CD8-positive, alpha-beta memory T cell (primary cell): Measurements from ENCODE around the gene DHRS7B. TPM values are rescaled to one million over a fixed set of nuclear protein-coding genes. Genes with fewer than 3 reads are reported as not detected.
"Not testable (repeated sequence)": the region's sequence is repeated elsewhere in the genome, so short reads cannot be mapped to it uniquely, and the experiment has no call there.

Source experiments
- CTCF ChIA-PET: fragments of 350-600 bp; sonication (Branson Sonifier 250); formaldehyde crosslinking; loops from one replicate; lab custom pipeline; 2021; ENCODE audit warnings: antibody characterized with exemption; lab: Charles Lee
- POLR2A ChIA-PET: fragments of 350-600 bp; sonication (Branson Sonifier 250); formaldehyde crosslinking; loops from one replicate; lab custom pipeline; 2021; ENCODE audit warnings: antibody characterized with exemption; lab: Charles Lee
- DNase-seq, 5 donors: peaks; one replicate each; pipeline versions ENCODE4 v3.0.0 to v3.0.0-alpha.2; 2020 to 2022; ENCODE audit warnings: mixed read lengths in 1 of 5
- H3K27ac ChIP-seq: one replicate; pipeline ENCODE4 v1.7.0; 2013; ENCODE audit warnings: low read depth, mild to moderate bottlenecking, low read length, moderate library complexity
- H3K27me3 ChIP-seq: 2 replicates; pipeline ENCODE4 v1.7.0; 2013; ENCODE audit warnings: low read length, mild to moderate bottlenecking; ENCODE audit not compliant: insufficient read depth, poor library complexity, severe bottlenecking
- H3K36me3 ChIP-seq: 2 replicates; pipeline ENCODE4 v1.7.0; 2013; ENCODE audit warnings: mild to moderate bottlenecking, low read length, moderate library complexity; ENCODE audit not compliant: insufficient read depth
- H3K4me1 ChIP-seq: 2 replicates; pipeline ENCODE4 v1.7.0; 2013; ENCODE audit warnings: mild to moderate bottlenecking, low read length, moderate library complexity; ENCODE audit not compliant: insufficient read depth
- H3K4me3 ChIP-seq: 2 replicates; pipeline ENCODE4 v1.7.0; 2013; ENCODE audit warnings: mild to moderate bottlenecking, low read length
- H3K9me3 ChIP-seq: 2 replicates; pipeline ENCODE4 v1.7.0; 2013; ENCODE audit warnings: mild to moderate bottlenecking, low read length
- H3K27ac Mint-ChIP-seq, 8 donors: one replicate each; pipeline ENCODE4 v1.8.0; 2020 to 2021; ENCODE audit warnings: mixed read lengths in 8 of 8, mild to moderate bottlenecking in 6 of 8, inconsistent platforms in 3 of 8, moderate library complexity in 3 of 8
- H3K27me3 Mint-ChIP-seq, 2 donors: one replicate each; pipeline ENCODE4 v1.8.0; 2020 to 2021; ENCODE audit warnings: mixed read lengths in 2 of 2, mild to moderate bottlenecking in 1 of 2, moderate library complexity in 1 of 2
- H3K36me3 Mint-ChIP-seq, 3 donors: one replicate each; pipeline ENCODE4 v1.8.0; 2020 to 2021; ENCODE audit warnings: mixed read lengths in 3 of 3, inconsistent platforms in 1 of 3, mild to moderate bottlenecking in 1 of 3
- H3K4me1 Mint-ChIP-seq, 3 donors: one replicate each; pipeline ENCODE4 v1.8.0; 2020 to 2021; ENCODE audit warnings: mixed read lengths in 3 of 3, inconsistent platforms in 1 of 3, mild to moderate bottlenecking in 1 of 3
- H3K4me3 Mint-ChIP-seq, 7 donors: one replicate each; pipeline ENCODE4 v1.8.0; 2020 to 2021; ENCODE audit warnings: mixed read lengths in 7 of 7, mild to moderate bottlenecking in 6 of 7, moderate library complexity in 4 of 7, inconsistent platforms in 2 of 7
- H3K9me3 Mint-ChIP-seq, 5 donors: one replicate each; pipeline ENCODE4 v1.8.0; 2020 to 2022; ENCODE audit warnings: mixed read lengths in 5 of 5, mild to moderate bottlenecking in 3 of 5, moderate library complexity in 2 of 5, inconsistent platforms in 1 of 5
- polyA plus RNA-seq: library from polyadenylated mRNA; unstranded; fragments of 300-500 nt; fragmentation: Illumina TruSeq; gene quantifications from one replicate; pipeline ENCODE4 v1.2.3, GENCODE V29; 2021
- total RNA-seq, 2 experiments: library from RNA; stranded (reverse); gene quantifications; one replicate each; pipeline ENCODE4 v1.2.3, GENCODE V29; 2021

The DHRS7B gene
- total and polyA plus RNA-seq, 3 experiments from 2014 or later = 9.0 to 27.5 (median 25.7) TPM

GRCh38 chr17:21100636-21101035 is 26.1 kb upstream of the DHRS7B start:
- Histone ChIP-seq H3K4me3 (no peak overlapping the region), H3K36me3 (no peaks in the 10 kb centered on the region), H3K4me1 (no peaks in the 10 kb centered on the region), H3K9me3 (no peaks in the 10 kb centered on the region), H3K27ac (no peak overlapping the region), H3K27me3 (no peaks in the 10 kb centered on the region)
- H3K4me1 Mint-ChIP-seq = peaks cover 12 to 14% (median 13%) of the 10 kb centered on the region in 3 donors
- H3K4me3 Mint-ChIP-seq = peak overlapping the region in 1 of 7 donors; percentile 44
- POLR2A ChIA-PET = interaction anchor here (0.7 kb wide), 1 partner anchor 428 kb away, joined by 14 read pairs; no protein-coding TSS in a partner anchor
- no peaks in the 10 kb centered on the region for H3K36me3 Mint-ChIP-seq
- no peak overlapping the region for H3K27ac Mint-ChIP-seq
- CTCF ChIA-PET = interaction anchor here (0.9 to 2.2 kb wide), 6 partner anchors 9 to 80 kb away, joined by 3 to 19 read pairs (median 4); partner anchors contain the start of gene USP22
- no peak for DNase-seq
- peaks cover 2 to 11% of the 10 kb centered on the region in 2 donors for H3K27me3 Mint-ChIP-seq
- H3K9me3 Mint-ChIP-seq = no peaks in the 10 kb centered on the region

- no peaks in the 10 kb centered on the region for H3K9me3 Mint-ChIP-seq
- H3K27me3 ChIP-seq = no peaks in the 10 kb centered on the region
- H3K27ac Mint-ChIP-seq = no peak overlapping the region
- H3K36me3 Mint-ChIP-seq = no peaks in the 10 kb centered on the region
- H3K27ac ChIP-seq = no peak overlapping the region
- H3K9me3 ChIP-seq = no peaks in the 10 kb centered on the region
- H3K4me3 Mint-ChIP-seq = no peak overlapping the region
- H3K4me1 ChIP-seq = no peaks in the 10 kb centered on the region
- H3K27me3 Mint-ChIP-seq = peaks cover 2 to 14% of the 10 kb centered on the region in 2 donors
- H3K4me3 ChIP-seq = no peak overlapping the region
- no peak for DNase-seq
- POLR2A ChIA-PET = no interaction called here
- CTCF ChIA-PET = no interaction called here
- H3K36me3 ChIP-seq = no peaks in the 10 kb centered on the region
- H3K4me1 Mint-ChIP-seq = peaks cover 2 to 3% (median 2%) of the 10 kb centered on the region in 3 donors
Observed at GRCh38 chr17:21104608-21105007, 22.2 kb upstream of the DHRS7B start.

GRCh38 chr17:21105064-21105894 is 21.5 kb upstream of the DHRS7B start:
- H3K4me3 ChIP-seq = no peak overlapping the region
- DNase-seq = no peak
- ChIA-PET CTCF (no interaction called here), POLR2A (no interaction called here)
- Mint-ChIP-seq H3K36me3 (no peaks in the 10 kb centered on the region), H3K27me3 (peaks cover 2 to 15% of the 10 kb centered on the region in 2 donors), H3K4me1 (no peaks in the 10 kb centered on the region), H3K27ac (no peak overlapping the region), H3K9me3 (no peaks in the 10 kb centered on the region), H3K4me3 (no peak overlapping the region)
- H3K27ac ChIP-seq = no peak overlapping the region
- H3K9me3 ChIP-seq = no peaks in the 10 kb centered on the region
- no peaks in the 10 kb centered on the region for H3K27me3 ChIP-seq
- no peaks in the 10 kb centered on the region for H3K4me1 ChIP-seq
- no peaks in the 10 kb centered on the region for H3K36me3 ChIP-seq

GRCh38 chr17:21106316-21106715 is 20.4 kb upstream of the DHRS7B start:
- Histone ChIP-seq H3K4me3 (no peak overlapping the region), H3K9me3 (no peaks in the 10 kb centered on the region), H3K36me3 (no peaks in the 10 kb centered on the region), H3K27me3 (no peaks in the 10 kb centered on the region), H3K4me1 (no peaks in the 10 kb centered on the region), H3K27ac (no peak overlapping the region)
- ChIA-PET CTCF (no interaction called here), POLR2A (no interaction called here)
- Mint-ChIP-seq H3K9me3 (no peaks in the 10 kb centered on the region), H3K36me3 (no peaks in the 10 kb centered on the region), H3K4me3 (no peak overlapping the region), H3K27me3 (peaks cover 2 to 18% of the 10 kb centered on the region in 2 donors), H3K27ac (no peak overlapping the region), H3K4me1 (no peaks in the 10 kb centered on the region)
- DNase-seq = no peak

- H3K27me3 Mint-ChIP-seq = peaks cover under 1 to 14% of the 10 kb centered on the region in 2 donors
- H3K9me3 ChIP-seq, H3K36me3 ChIP-seq, H3K27ac Mint-ChIP-seq, H3K9me3 Mint-ChIP-seq, CTCF ChIA-PET, H3K4me1 ChIP-seq, H3K4me3 ChIP-seq, H3K36me3 Mint-ChIP-seq, DNase-seq, H3K27ac ChIP-seq, H3K4me3 Mint-ChIP-seq, POLR2A ChIA-PET, H3K27me3 ChIP-seq, H3K4me1 Mint-ChIP-seq: not testable (repeated sequence)
Observed at GRCh38 chr17:21107067-21107650, 19.6 kb upstream of the DHRS7B start.

- no peaks in the 10 kb centered on the region for H3K36me3 Mint-ChIP-seq
- ChIA-PET CTCF (interaction anchor here (2.9 kb wide), 1 partner anchor 11 kb away, joined by 11 read pairs; no protein-coding TSS in a partner anchor), POLR2A (interaction anchor here (0.6 kb wide), 1 partner anchor 9 kb away, joined by 3 read pairs; no protein-coding TSS in a partner anchor)
- H3K4me1 Mint-ChIP-seq = no peaks in the 10 kb centered on the region
- peaks cover 0 to 12% of the 10 kb centered on the region in 2 donors for H3K27me3 Mint-ChIP-seq
- no peak for DNase-seq
- H3K36me3 ChIP-seq = no peaks in the 10 kb centered on the region
- H3K4me1 ChIP-seq = no peaks in the 10 kb centered on the region
- H3K27ac Mint-ChIP-seq = no peak overlapping the region
- H3K27ac ChIP-seq = no peak overlapping the region
- no peak overlapping the region for H3K4me3 Mint-ChIP-seq
- no peaks in the 10 kb centered on the region for H3K27me3 ChIP-seq
- no peak overlapping the region for H3K4me3 ChIP-seq
- H3K9me3 ChIP-seq = no peaks in the 10 kb centered on the region
- H3K9me3 Mint-ChIP-seq = no peaks in the 10 kb centered on the region
Observed at GRCh38 chr17:21108651-21109050, 18.1 kb upstream of the DHRS7B start.

- Mint-ChIP-seq H3K9me3 (no peaks in the 10 kb centered on the region), H3K36me3 (no peaks in the 10 kb centered on the region), H3K4me3 (no peak overlapping the region), H3K4me1 (no peaks in the 10 kb centered on the region), H3K27ac (no peak overlapping the region), H3K27me3 (peaks cover 0 to 7% of the 10 kb centered on the region in 2 donors)
- Histone ChIP-seq H3K4me3 (no peak overlapping the region), H3K36me3 (no peaks in the 10 kb centered on the region), H3K4me1 (no peaks in the 10 kb centered on the region), H3K9me3 (no peaks in the 10 kb centered on the region), H3K27me3 (no peaks in the 10 kb centered on the region), H3K27ac (no peak overlapping the region)
- DNase-seq = no peak
- ChIA-PET CTCF (no interaction called here), POLR2A (no interaction called here)
Observed at GRCh38 chr17:21113049-21113690, 13.6 kb upstream of the DHRS7B start.

GRCh38 chr17:21113716-21114115 is 13.0 kb upstream of the DHRS7B start:
- no peaks in the 10 kb centered on the region for H3K9me3 ChIP-seq
- no peaks in the 10 kb centered on the region for H3K27me3 ChIP-seq
- ChIA-PET CTCF (no interaction called here), POLR2A (no interaction called here)
- no peaks in the 10 kb centered on the region for H3K9me3 Mint-ChIP-seq
- H3K36me3 Mint-ChIP-seq = no peaks in the 10 kb centered on the region
- no peaks in the 10 kb centered on the region for H3K36me3 ChIP-seq
- H3K4me1 ChIP-seq = no peaks in the 10 kb centered on the region
- H3K4me3 Mint-ChIP-seq = no peak overlapping the region
- H3K4me3 ChIP-seq = no peak overlapping the region
- no peaks in the 10 kb centered on the region for H3K4me1 Mint-ChIP-seq
- DNase-seq = no peak
- H3K27me3 Mint-ChIP-seq = peaks cover 0 to 7% of the 10 kb centered on the region in 2 donors
- H3K27ac Mint-ChIP-seq = no peak overlapping the region
- no peak overlapping the region for H3K27ac ChIP-seq
